NB4 (cell line): Measurements from ENCODE around the gene SRPRA.

Experiments
- POLR2A ChIP-seq: IDR thresholded peaks from 2 replicates; pipeline ENCODE4 v1.6.1; 2011; ENCODE audit warnings: mild to moderate bottlenecking; ENCODE audit not compliant: insufficient read length; ENCODE audit errors: extremely low read depth
- TF ChIP-seq, protein P1 (sequence below): IDR thresholded peaks from one replicate; pipeline ENCODE4 v1.5.1; 2012; ENCODE audit warnings: low read depth, low read length

DNA sequence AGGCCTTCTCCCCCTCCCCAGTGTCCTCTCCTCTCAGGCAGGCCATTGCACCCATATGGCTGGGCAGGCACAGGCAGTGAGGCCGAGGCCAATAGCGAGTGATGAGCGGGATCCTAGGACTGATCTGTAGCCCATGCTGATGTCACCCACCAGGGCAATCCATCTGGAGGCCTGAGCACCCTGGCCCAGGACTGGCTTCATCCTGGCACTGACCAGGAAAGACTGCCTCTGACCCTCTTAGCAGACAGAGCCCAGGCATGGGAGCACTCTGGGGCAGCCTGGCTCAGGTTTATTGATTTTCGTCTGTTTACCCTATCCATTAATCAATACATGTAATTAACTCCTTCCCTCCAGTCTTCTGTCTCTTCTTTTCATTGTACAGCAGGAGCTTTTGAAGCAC is 9.1 kb upstream of the SRPRA start:
- no peak for TF ChIP-seq POLR2A
- TF ChIP-seq, protein P1, sequence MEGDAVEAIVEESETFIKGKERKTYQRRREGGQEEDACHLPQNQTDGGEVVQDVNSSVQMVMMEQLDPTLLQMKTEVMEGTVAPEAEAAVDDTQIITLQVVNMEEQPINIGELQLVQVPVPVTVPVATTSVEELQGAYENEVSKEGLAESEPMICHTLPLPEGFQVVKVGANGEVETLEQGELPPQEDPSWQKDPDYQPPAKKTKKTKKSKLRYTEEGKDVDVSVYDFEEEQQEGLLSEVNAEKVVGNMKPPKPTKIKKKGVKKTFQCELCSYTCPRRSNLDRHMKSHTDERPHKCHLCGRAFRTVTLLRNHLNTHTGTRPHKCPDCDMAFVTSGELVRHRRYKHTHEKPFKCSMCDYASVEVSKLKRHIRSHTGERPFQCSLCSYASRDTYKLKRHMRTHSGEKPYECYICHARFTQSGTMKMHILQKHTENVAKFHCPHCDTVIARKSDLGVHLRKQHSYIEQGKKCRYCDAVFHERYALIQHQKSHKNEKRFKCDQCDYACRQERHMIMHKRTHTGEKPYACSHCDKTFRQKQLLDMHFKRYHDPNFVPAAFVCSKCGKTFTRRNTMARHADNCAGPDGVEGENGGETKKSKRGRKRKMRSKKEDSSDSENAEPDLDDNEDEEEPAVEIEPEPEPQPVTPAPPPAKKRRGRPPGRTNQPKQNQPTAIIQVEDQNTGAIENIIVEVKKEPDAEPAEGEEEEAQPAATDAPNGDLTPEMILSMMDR: no peak
